ENCODE results near the gene FNDC11.
"Not testable (repeated sequence)": the region's sequence is repeated elsewhere in the genome, so short reads cannot be mapped to it uniquely, and the experiment has no call there.

The FNDC11 gene

DNA sequence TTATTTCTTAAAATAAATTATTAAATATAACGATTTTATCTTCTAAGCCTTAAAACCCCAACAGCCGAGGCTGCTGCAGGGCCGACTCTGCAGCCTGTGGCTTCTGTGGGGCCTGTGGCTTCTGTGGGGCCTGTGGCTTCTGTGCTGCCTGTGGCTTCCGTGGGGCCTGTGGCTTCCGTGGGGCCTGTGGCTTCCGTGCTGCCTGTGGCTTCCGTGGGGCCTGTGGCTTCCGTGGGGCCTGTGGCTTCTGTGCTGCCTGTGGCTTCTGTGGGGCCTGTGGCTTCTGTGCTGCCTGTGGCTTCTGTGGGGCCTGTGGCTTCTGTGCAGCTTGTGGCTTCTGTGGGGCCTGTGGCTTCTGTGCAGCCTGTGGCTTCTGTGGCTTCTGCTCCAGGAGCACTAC lies 47.7 kb downstream of the FNDC11 start:
- H3K9me3 ChIP-seq (ENCODE audit: control insufficient read depth, low read length); H3K27ac ChIP-seq (ENCODE audit: low read depth, low read length, severe bottlenecking); H3K4me1 ChIP-seq (ENCODE audit: control insufficient read depth, insufficient read depth, low read length, poor library complexity, severe bottlenecking); H3K4me3 ChIP-seq (ENCODE audit: extremely low read depth, insufficient read depth, low read length, poor library complexity, severe bottlenecking): not testable (repeated sequence)
- 87 to 91% methylated on average over 5 to 7 of the region's 8 CpGs for WGBS, 2 experiments (ENCODE audit: insufficient coverage in 2 of 2)
- peaks cover 45% of the 10 kb centered on the region for H3K36me3 ChIP-seq (ENCODE audit: control insufficient read depth, insufficient read depth, low read length)

DNA sequence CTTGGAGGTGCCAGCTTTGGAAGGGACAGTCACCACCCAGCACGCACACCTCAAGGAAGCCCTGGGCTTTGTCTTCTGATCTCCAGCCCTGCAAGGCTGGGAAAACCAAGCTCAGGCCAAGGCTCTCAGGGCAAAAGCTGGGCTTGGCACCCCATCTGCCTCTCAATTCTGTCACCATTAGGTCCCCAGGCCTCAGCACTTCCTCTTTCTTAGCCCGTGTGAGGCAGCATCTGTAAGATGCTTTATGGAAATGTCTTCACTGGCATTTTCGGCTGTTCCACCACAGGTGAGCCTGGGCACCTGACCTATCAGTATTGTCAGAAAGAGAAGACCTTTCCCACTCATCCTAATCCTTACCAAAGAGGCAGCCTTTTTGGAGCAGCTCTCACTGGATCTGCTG lies 48.4 kb downstream of the FNDC11 start:
- peaks cover 45% of the 10 kb centered on the region for H3K36me3 ChIP-seq (ENCODE audit: control insufficient read depth, insufficient read depth, low read length)
- 88 to 100% methylated on average over 3 of the region's 3 CpGs for WGBS, 2 experiments (ENCODE audit: insufficient coverage in 2 of 2)
- no peaks in the 10 kb centered on the region for H3K4me1 ChIP-seq (ENCODE audit: control insufficient read depth, insufficient read depth, low read length, poor library complexity, severe bottlenecking)
- no peaks in the 10 kb centered on the region for H3K9me3 ChIP-seq (ENCODE audit: control insufficient read depth, low read length)
- H3K4me3 ChIP-seq (ENCODE audit: extremely low read depth, insufficient read depth, low read length, poor library complexity, severe bottlenecking): no peak overlapping the region
- H3K27ac ChIP-seq (ENCODE audit: low read depth, low read length, severe bottlenecking): no peak overlapping the region

Data from mesodermal cell (in vitro differentiated cells).